Activated CD8-positive, alpha-beta T cell treated with anti-CD3 and anti-CD28 coated beads, Interleukin-2, amount 10 ng/mL, durations not matched to agents 7 days and 5 days (primary cell): ENCODE data around the gene DHPS. TPM values are rescaled to one million over a fixed set of nuclear protein-coding genes. Genes with fewer than 3 reads are reported as not detected.

Source experiments
- ATAC-seq: fragments of 150-1000 bp; cut with Tn5 transposase; one replicate; pipeline ENCODE4 v1.10.0; 2021; ENCODE audit warnings: moderate library complexity
- CTCF ChIA-PET: fragments of 350-600 bp; sonication (Branson Sonifier 250); formaldehyde crosslinking; loops from one replicate; lab custom pipeline; 2021; ENCODE audit warnings: antibody characterized with exemption; lab: Charles Lee
- POLR2A ChIA-PET: fragments of 350-600 bp; sonication (Branson Sonifier 250); formaldehyde crosslinking; loops from one replicate; lab custom pipeline; 2021; ENCODE audit warnings: antibody characterized with exemption; lab: Charles Lee
- DNase-seq: peaks from one replicate; pipeline ENCODE4 v3.0.0-alpha.2; 2020
- H3K27ac Mint-ChIP-seq: one replicate; pipeline ENCODE4 v1.8.0; 2021; ENCODE audit warnings: mild to moderate bottlenecking, mixed read lengths
- H3K27me3 Mint-ChIP-seq: one replicate; pipeline ENCODE4 v1.8.0; 2021; ENCODE audit warnings: low read depth, mixed read lengths
- H3K36me3 Mint-ChIP-seq: one replicate; pipeline ENCODE4 v1.8.0; 2021; ENCODE audit warnings: low read depth, mixed read lengths
- H3K4me1 Mint-ChIP-seq: one replicate; pipeline ENCODE4 v1.8.0; 2021; ENCODE audit warnings: low read depth, mixed read lengths
- H3K4me3 Mint-ChIP-seq: one replicate; pipeline ENCODE4 v1.8.0; 2021; ENCODE audit warnings: mild to moderate bottlenecking, mixed read lengths
- H3K9me3 Mint-ChIP-seq: one replicate; pipeline ENCODE4 v1.8.0; 2022; ENCODE audit warnings: mixed read lengths; ENCODE audit not compliant: insufficient read depth
- total RNA-seq, 2 experiments: library from RNA; stranded (reverse); gene quantifications; one replicate each; pipeline ENCODE4 v1.2.3, GENCODE V29; 2021

The DHPS gene
- total RNA-seq, 2 experiments from 2014 or later, result 109 to 121 TPM

GRCh38 chr19:12665281-12665573 is 16.5 kb downstream of the DHPS start:
- DNase-seq, result peak; percentile 82
- CTCF ChIA-PET, result interaction anchor here (1.5 to 2.2 kb wide), 3 partner anchors 26 to 101 kb away, joined by 3 to 10 read pairs (median 9); no protein-coding TSS in a partner anchor
- peaks cover 47% of the 10 kb centered on the region for H3K36me3 Mint-ChIP-seq
- H3K4me3 Mint-ChIP-seq, result peak overlapping the region; percentile 86
- peaks cover 43% of the 10 kb centered on the region for H3K4me1 Mint-ChIP-seq
- peak; percentile 27 for ATAC-seq
- no peaks in the 10 kb centered on the region for H3K27me3 Mint-ChIP-seq
- no peaks in the 10 kb centered on the region for H3K9me3 Mint-ChIP-seq
- peak overlapping the region; percentile 78 for H3K27ac Mint-ChIP-seq
- POLR2A ChIA-PET, result no interaction called here

- ATAC-seq, result no peak
- POLR2A ChIA-PET, result no interaction called here
- Mint-ChIP-seq H3K27me3 (no peaks in the 10 kb centered on the region), H3K4me3 (peak overlapping the region; percentile 86), H3K9me3 (no peaks in the 10 kb centered on the region), H3K36me3 (peaks cover 46% of the 10 kb centered on the region), H3K4me1 (peaks cover 40% of the 10 kb centered on the region), H3K27ac (peak overlapping the region; percentile 78)
- CTCF ChIA-PET, result interaction anchor here (1.6 kb wide), 1 partner anchor 51 kb away, joined by 3 read pairs; no protein-coding TSS in a partner anchor
- DNase-seq, result no peak
Measured at GRCh38 chr19:12664406-12665280, 17.0 kb downstream of the DHPS start.

- POLR2A ChIA-PET, result no interaction called here
- H3K27me3 Mint-ChIP-seq, result no peaks in the 10 kb centered on the region
- H3K4me3 Mint-ChIP-seq, result no peak overlapping the region
- no peaks in the 10 kb centered on the region for H3K9me3 Mint-ChIP-seq
- DNase-seq (no peak), ATAC-seq (no peak)
- H3K27ac Mint-ChIP-seq, result no peak overlapping the region
- peaks cover 22% of the 10 kb centered on the region for H3K4me1 Mint-ChIP-seq
- CTCF ChIA-PET, result interaction anchor here (0.6 kb wide), 1 partner anchor 1772 kb away, joined by 3 read pairs; no protein-coding TSS in a partner anchor
- peaks cover 57% of the 10 kb centered on the region for H3K36me3 Mint-ChIP-seq
Measured at GRCh38 chr19:12660980-12661379, 20.7 kb downstream of the DHPS start.

- ChIA-PET POLR2A (no interaction called here), CTCF (interaction anchor here (1.3 kb wide), 1 partner anchor 18 kb away, joined by 3 read pairs; no protein-coding TSS in a partner anchor)
- no peaks in the 10 kb centered on the region for H3K27me3 Mint-ChIP-seq
- H3K4me3 Mint-ChIP-seq, result no peak overlapping the region
- H3K36me3 Mint-ChIP-seq, result peaks cover 48% of the 10 kb centered on the region
- ATAC-seq (no peak), DNase-seq (no peak)
- H3K9me3 Mint-ChIP-seq, result no peaks in the 10 kb centered on the region
- no peaks in the 10 kb centered on the region for H3K4me1 Mint-ChIP-seq
- H3K27ac Mint-ChIP-seq, result no peak overlapping the region
Measured at GRCh38 chr19:12657966-12658365, 23.7 kb downstream of the DHPS start.

GRCh38 chr19:12656899-12657571 is 24.6 kb downstream of the DHPS start:
- Mint-ChIP-seq H3K27me3 (no peaks in the 10 kb centered on the region), H3K27ac (no peak overlapping the region), H3K9me3 (no peaks in the 10 kb centered on the region), H3K4me3 (no peak overlapping the region), H3K36me3 (peaks cover 50% of the 10 kb centered on the region), H3K4me1 (no peaks in the 10 kb centered on the region)
- peak; percentile 35 for ATAC-seq
- DNase-seq, result no peak
- CTCF ChIA-PET, result interaction anchor here (1.3 to 1.4 kb wide), 2 partner anchors 15 to 17 kb away, joined by 3 read pairs; no protein-coding TSS in a partner anchor
- POLR2A ChIA-PET, result no interaction called here

GRCh38 chr19:12655546-12655945 is 26.1 kb downstream of the DHPS start:
- H3K27ac Mint-ChIP-seq, result no peak overlapping the region
- DNase-seq (no peak), ATAC-seq (no peak)
- no peak overlapping the region for H3K4me3 Mint-ChIP-seq
- ChIA-PET CTCF (no interaction called here), POLR2A (no interaction called here)
- H3K36me3 Mint-ChIP-seq, result peaks cover 52% of the 10 kb centered on the region
- H3K27me3 Mint-ChIP-seq, result no peaks in the 10 kb centered on the region
- no peaks in the 10 kb centered on the region for H3K9me3 Mint-ChIP-seq
- no peaks in the 10 kb centered on the region for H3K4me1 Mint-ChIP-seq

- no peak for ATAC-seq
- peaks cover 5% of the 10 kb centered on the region for H3K4me1 Mint-ChIP-seq
- POLR2A ChIA-PET, result no interaction called here
- no peaks in the 10 kb centered on the region for H3K9me3 Mint-ChIP-seq
- no peak overlapping the region for H3K4me3 Mint-ChIP-seq
- H3K36me3 Mint-ChIP-seq, result peaks cover 51% of the 10 kb centered on the region
- no peaks in the 10 kb centered on the region for H3K27me3 Mint-ChIP-seq
- DNase-seq, result no peak
- CTCF ChIA-PET, result no interaction called here
- H3K27ac Mint-ChIP-seq, result no peak overlapping the region
Measured at GRCh38 chr19:12652219-12652618, 29.5 kb downstream of the DHPS start.

GRCh38 chr19:12649941-12650340 is 31.7 kb downstream of the DHPS start:
- Mint-ChIP-seq H3K4me1 (peaks cover 9% of the 10 kb centered on the region), H3K36me3 (peaks cover 39% of the 10 kb centered on the region), H3K27ac (no peak overlapping the region), H3K9me3 (no peaks in the 10 kb centered on the region), H3K27me3 (no peaks in the 10 kb centered on the region), H3K4me3 (no peak overlapping the region)
- CTCF ChIA-PET, result no interaction called here
- ATAC-seq (no peak), DNase-seq (no peak)
- POLR2A ChIA-PET, result no interaction called here

- Mint-ChIP-seq H3K27me3 (no peaks in the 10 kb centered on the region), H3K4me1 (peaks cover 9% of the 10 kb centered on the region), H3K27ac (no peak overlapping the region), H3K4me3 (no peak overlapping the region), H3K36me3 (peaks cover 36% of the 10 kb centered on the region), H3K9me3 (no peaks in the 10 kb centered on the region)
- no peak for ATAC-seq
- ChIA-PET POLR2A (no interaction called here), CTCF (interaction anchor here (1.4 kb wide), 1 partner anchor 8 kb away, joined by 8 read pairs; no protein-coding TSS in a partner anchor)
- no peak for DNase-seq
Measured at GRCh38 chr19:12648088-12648487, 33.6 kb downstream of the DHPS start.

- Mint-ChIP-seq H3K9me3 (no peaks in the 10 kb centered on the region), H3K36me3 (peaks cover 36% of the 10 kb centered on the region), H3K27ac (no peak overlapping the region), H3K27me3 (no peaks in the 10 kb centered on the region), H3K4me1 (peaks cover 9% of the 10 kb centered on the region), H3K4me3 (no peak overlapping the region)
- DNase-seq (no peak), ATAC-seq (peak; percentile 70)
- CTCF ChIA-PET, result no interaction called here
- POLR2A ChIA-PET, result no interaction called here
Measured at GRCh38 chr19:12647490-12648071, 34.1 kb downstream of the DHPS start.

- ChIA-PET POLR2A (no interaction called here), CTCF (no interaction called here)
- H3K27ac Mint-ChIP-seq, result peak overlapping the region; percentile 34
- ATAC-seq (no peak), DNase-seq (no peak)
- H3K27me3 Mint-ChIP-seq, result no peaks in the 10 kb centered on the region
- peaks cover 9% of the 10 kb centered on the region for H3K4me1 Mint-ChIP-seq
- H3K36me3 Mint-ChIP-seq, result peaks cover 34% of the 10 kb centered on the region
- no peaks in the 10 kb centered on the region for H3K9me3 Mint-ChIP-seq
- no peak overlapping the region for H3K4me3 Mint-ChIP-seq
Measured at GRCh38 chr19:12647047-12647446, 34.6 kb downstream of the DHPS start.

GRCh38 chr19:12646551-12646950 is 35.1 kb downstream of the DHPS start:
- no peaks in the 10 kb centered on the region for H3K27me3 Mint-ChIP-seq
- ChIA-PET CTCF (no interaction called here), POLR2A (no interaction called here)
- H3K36me3 Mint-ChIP-seq, result peaks cover 29% of the 10 kb centered on the region
- peaks cover 9% of the 10 kb centered on the region for H3K4me1 Mint-ChIP-seq
- DNase-seq, result no peak
- no peaks in the 10 kb centered on the region for H3K9me3 Mint-ChIP-seq
- no peak for ATAC-seq
- peak overlapping the region; percentile 34 for H3K27ac Mint-ChIP-seq
- no peak overlapping the region for H3K4me3 Mint-ChIP-seq
